Body of pancreas (tissue), 4 donors: ENCODE data around the gene GPATCH3.

Source experiments
- POLR2A ChIP-seq, 3 donors: fragments of 450-650 bp; IDR thresholded peaks; one replicate each; pipeline ENCODE4 v1.6.1; 2016; ENCODE audit warnings: antibody characterized with exemption in 3 of 3, mild to moderate bottlenecking in 2 of 3
- TF ChIP-seq, protein P1 (sequence below), 7 experiments: fragments of 450-650 bp in 4 of 7; fragments of 200-600 bp in 3 of 7; sonication (generic) in 3 of 7; IDR thresholded peaks; one replicate each; pipeline ENCODE4 v1.5.1; 2016 to 2019; ENCODE audit warnings: antibody characterized with exemption in 7 of 7

DNA sequence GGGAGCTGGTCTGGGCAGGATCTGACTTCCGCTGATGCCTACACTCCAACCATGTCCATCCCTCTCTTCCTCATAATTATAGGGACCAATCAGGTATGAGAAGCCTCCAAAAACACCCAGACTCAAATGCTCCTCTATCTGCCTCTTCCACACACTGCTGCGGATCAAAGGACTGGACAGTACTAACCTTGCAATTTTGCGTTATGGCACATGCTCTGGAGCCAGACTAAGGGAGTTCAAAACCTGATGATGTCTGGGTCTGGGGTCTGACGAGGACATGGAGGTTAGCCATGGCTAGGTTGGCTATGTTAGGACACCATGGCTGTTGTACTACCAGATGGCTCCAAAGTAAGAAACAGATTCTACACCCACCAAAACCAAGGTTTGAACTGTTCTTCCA is 20.5 kb downstream of the GPATCH3 start:
- TF ChIP-seq, protein P1, sequence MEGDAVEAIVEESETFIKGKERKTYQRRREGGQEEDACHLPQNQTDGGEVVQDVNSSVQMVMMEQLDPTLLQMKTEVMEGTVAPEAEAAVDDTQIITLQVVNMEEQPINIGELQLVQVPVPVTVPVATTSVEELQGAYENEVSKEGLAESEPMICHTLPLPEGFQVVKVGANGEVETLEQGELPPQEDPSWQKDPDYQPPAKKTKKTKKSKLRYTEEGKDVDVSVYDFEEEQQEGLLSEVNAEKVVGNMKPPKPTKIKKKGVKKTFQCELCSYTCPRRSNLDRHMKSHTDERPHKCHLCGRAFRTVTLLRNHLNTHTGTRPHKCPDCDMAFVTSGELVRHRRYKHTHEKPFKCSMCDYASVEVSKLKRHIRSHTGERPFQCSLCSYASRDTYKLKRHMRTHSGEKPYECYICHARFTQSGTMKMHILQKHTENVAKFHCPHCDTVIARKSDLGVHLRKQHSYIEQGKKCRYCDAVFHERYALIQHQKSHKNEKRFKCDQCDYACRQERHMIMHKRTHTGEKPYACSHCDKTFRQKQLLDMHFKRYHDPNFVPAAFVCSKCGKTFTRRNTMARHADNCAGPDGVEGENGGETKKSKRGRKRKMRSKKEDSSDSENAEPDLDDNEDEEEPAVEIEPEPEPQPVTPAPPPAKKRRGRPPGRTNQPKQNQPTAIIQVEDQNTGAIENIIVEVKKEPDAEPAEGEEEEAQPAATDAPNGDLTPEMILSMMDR (IDR thresholded peaks at IDR 0.05), result no peak
- TF ChIP-seq POLR2A (IDR thresholded peaks at IDR 0.05), result no peak
